TTC549 (cell line): ENCODE results near the gene ALG12.

ENCODE experiments used
- FAIRE-seq: peaks from 2 replicates; lab custom pipeline; 2012; peaks lifted over from hg19 to GRCh38; lab: Jason Lieb, UNC

Gene ALG12

GRCh38 chr22:49886346-49887063, 31.7 kb downstream of the ALG12 start:
- FAIRE-seq = no peak

- no peak for FAIRE-seq
Observed at GRCh38 chr22:49885881-49886280, 32.4 kb downstream of the ALG12 start.

- no peak for FAIRE-seq
Observed at GRCh38 chr22:49885281-49885680, 33.0 kb downstream of the ALG12 start.

- no peak for FAIRE-seq
Observed at GRCh38 chr22:49884503-49885260, 33.6 kb downstream of the ALG12 start.

- FAIRE-seq = no peak
Observed at GRCh38 chr22:49884075-49884474, 34.2 kb downstream of the ALG12 start.

GRCh38 chr22:49883294-49883640, 35.0 kb downstream of the ALG12 start:
- no peak for FAIRE-seq

GRCh38 chr22:49882519-49883293, 35.5 kb downstream of the ALG12 start:
- FAIRE-seq = no peak

- FAIRE-seq = no peak
Observed at GRCh38 chr22:49881856-49882255, 36.4 kb downstream of the ALG12 start.

GRCh38 chr22:49880281-49880680, 38.0 kb downstream of the ALG12 start:
- no peak for FAIRE-seq

- no peak for FAIRE-seq
Observed at GRCh38 chr22:49879871-49880270, 38.4 kb downstream of the ALG12 start.

- FAIRE-seq = no peak
Observed at GRCh38 chr22:49878206-49878605, 40.0 kb downstream of the ALG12 start.

- no peak for FAIRE-seq
Observed at GRCh38 chr22:49877642-49878041, 40.6 kb downstream of the ALG12 start.

- FAIRE-seq = no peak
Observed at GRCh38 chr22:49873228-49873940, 44.9 kb downstream of the ALG12 start.

- FAIRE-seq = no peak
Observed at GRCh38 chr22:49872347-49872746, 45.9 kb downstream of the ALG12 start.

- no peak for FAIRE-seq
Observed at GRCh38 chr22:49871482-49871881, 46.8 kb downstream of the ALG12 start.

- no peak for FAIRE-seq
Observed at GRCh38 chr22:49869845-49870712, 48.2 kb downstream of the ALG12 start.

- FAIRE-seq = no peak
Observed at GRCh38 chr22:49869086-49869830, 49.0 kb downstream of the ALG12 start.

- no peak for FAIRE-seq
Observed at GRCh38 chr22:49867303-49868265, 50.7 kb downstream of the ALG12 start.

- no peak for FAIRE-seq
Observed at GRCh38 chr22:49866646-49867045, 51.6 kb downstream of the ALG12 start.

GRCh38 chr22:49866134-49866533, 52.1 kb downstream of the ALG12 start:
- no peak for FAIRE-seq
